ENCODE measurements around the gene MYB.

MYB gene

GRCh38 chr6:135173242-135173988 is 7.7 kb upstream of the MYB start:
- H3K4me3 ChIP-seq (ENCODE audit: low read depth in 1 of 2, low read length in 1 of 2) = no peak overlapping the region
- no peaks in the 10 kb centered on the region for H3K27me3 ChIP-seq
- no peaks in the 10 kb centered on the region for H3K9me3 ChIP-seq
- H3K36me3 ChIP-seq = no peaks in the 10 kb centered on the region
- H3K4me1 ChIP-seq (ENCODE audit: control insufficient read depth in 1 of 2, insufficient read depth in 1 of 2, low read depth in 1 of 2, low read length in 1 of 2) = peaks cover 0 to 9% of the 10 kb centered on the region in 2 experiments
- H3K27ac ChIP-seq = no peak overlapping the region
- TF ChIP-seq CTCF (IDR thresholded peaks at IDR 0.05) = no peak

- Histone ChIP-seq H3K4me3 (ENCODE audit: low read depth in 1 of 2, low read length in 1 of 2) (no peak overlapping the region), H3K9me3 (no peaks in the 10 kb centered on the region), H3K36me3 (no peaks in the 10 kb centered on the region), H3K27ac (no peak overlapping the region), H3K27me3 (no peaks in the 10 kb centered on the region), H3K4me1 (ENCODE audit: control insufficient read depth in 1 of 2, insufficient read depth in 1 of 2, low read depth in 1 of 2, low read length in 1 of 2) (peaks cover 0 to 9% of the 10 kb centered on the region in 2 experiments)
- no peak for TF ChIP-seq CTCF (IDR thresholded peaks at IDR 0.05)
Observed at GRCh38 chr6:135173989-135174484, 7.1 kb upstream of the MYB start.

- H3K4me3 ChIP-seq (ENCODE audit: low read depth in 1 of 2, low read length in 1 of 2) = no peak overlapping the region
- no peak overlapping the region for H3K27ac ChIP-seq
- H3K27me3 ChIP-seq = no peaks in the 10 kb centered on the region
- no peak for TF ChIP-seq CTCF (IDR thresholded peaks at IDR 0.05)
- H3K36me3 ChIP-seq = no peaks in the 10 kb centered on the region
- H3K9me3 ChIP-seq = no peaks in the 10 kb centered on the region
- H3K4me1 ChIP-seq (ENCODE audit: control insufficient read depth in 1 of 2, insufficient read depth in 1 of 2, low read depth in 1 of 2, low read length in 1 of 2) = peaks cover 3 to 13% of the 10 kb centered on the region in 2 experiments
Observed at GRCh38 chr6:135176058-135176457, 5.0 kb upstream of the MYB start.

- Histone ChIP-seq H3K27ac (no peak overlapping the region), H3K36me3 (no peaks in the 10 kb centered on the region)
- TF ChIP-seq CTCF (IDR thresholded peaks at IDR 0.05) = no peak
Observed at GRCh38 chr6:135176464-135176863, 4.6 kb upstream of the MYB start.

GRCh38 chr6:135179372-135179771 is 1.7 kb upstream of the MYB start:
- Histone ChIP-seq H3K36me3 (no peaks in the 10 kb centered on the region), H3K9me3 (no peaks in the 10 kb centered on the region), H3K4me1 (ENCODE audit: control insufficient read depth in 1 of 2, insufficient read depth in 1 of 2, low read depth in 1 of 2, low read length in 1 of 2) (peaks cover 26 to 28% of the 10 kb centered on the region in 2 experiments), H3K4me3 (ENCODE audit: low read depth in 1 of 2, low read length in 1 of 2) (no peak overlapping the region), H3K27ac (no peak overlapping the region), H3K27me3 (no peaks in the 10 kb centered on the region)
- no peak for TF ChIP-seq CTCF (IDR thresholded peaks at IDR 0.05)

More at GRCh38 chr6:135176464-135176863, 4.6 kb upstream of the MYB start:
- no peak overlapping the region for H3K4me3 ChIP-seq (ENCODE audit: low read depth in 1 of 2, low read length in 1 of 2)
- H3K9me3 ChIP-seq = no peaks in the 10 kb centered on the region
- H3K4me1 ChIP-seq (ENCODE audit: control insufficient read depth in 1 of 2, insufficient read depth in 1 of 2, low read depth in 1 of 2, low read length in 1 of 2) = peaks cover 4 to 13% of the 10 kb centered on the region in 2 experiments
- H3K27me3 ChIP-seq = no peaks in the 10 kb centered on the region
